Measurements from ENCODE around the gene RAPH1. TPM values are rescaled to one million over a fixed set of nuclear protein-coding genes. Genes with fewer than 3 reads are reported as not detected.
"Not testable (repeated sequence)": the region's sequence is repeated elsewhere in the genome, so short reads cannot be mapped to it uniquely, and the experiment has no call there.

Gene RAPH1
- total RNA-seq, 2 experiments from 2014 or later: 0.16 to 1.1 TPM

- DNase-seq (no peak), ATAC-seq (no peak)
- Mint-ChIP-seq H3K4me1 (ENCODE audit: low read depth) (no peaks in the 10 kb centered on the region), H3K36me3 (ENCODE audit: low read depth) (peaks cover 3% of the 10 kb centered on the region), H3K27me3 (ENCODE audit: low read depth) (no peaks in the 10 kb centered on the region), H3K27ac (no peak overlapping the region), H3K4me3 (no peak overlapping the region), H3K9me3 (ENCODE audit: insufficient read depth) (no peaks in the 10 kb centered on the region)
- ChIA-PET POLR2A (no interaction called here), CTCF (interaction anchor here (1.1 to 1.2 kb wide), 2 partner anchors 9 to 185 kb away, joined by 3 to 4 read pairs; no protein-coding TSS in a partner anchor)
Measured at GRCh38 chr2:203376173-203376572, 158.9 kb downstream of the RAPH1 start.

DNA sequence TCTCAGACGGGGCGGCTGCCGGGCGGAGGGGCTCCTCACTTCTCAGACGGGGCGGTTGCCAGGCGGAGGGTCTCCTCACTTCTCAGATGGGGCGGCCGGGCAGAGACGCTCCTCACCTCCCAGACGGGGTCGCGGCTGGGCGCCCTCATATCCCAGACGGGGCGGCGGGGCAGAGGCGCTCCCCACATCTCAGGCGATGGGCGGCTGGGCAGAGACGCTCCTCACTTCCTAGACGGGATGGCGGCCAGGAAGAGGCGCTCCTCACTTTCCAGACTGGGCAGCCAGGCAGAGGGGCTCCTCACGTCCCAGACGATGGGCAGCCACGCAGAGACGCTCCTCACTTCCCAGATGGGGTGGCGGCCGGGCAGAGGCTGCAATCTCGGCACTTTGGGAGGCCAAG lies 162.4 kb downstream of the RAPH1 start:
- H3K36me3 Mint-ChIP-seq (ENCODE audit: low read depth); DNase-seq; H3K9me3 Mint-ChIP-seq (ENCODE audit: insufficient read depth); CTCF ChIA-PET; ATAC-seq; POLR2A ChIA-PET; H3K4me1 Mint-ChIP-seq (ENCODE audit: low read depth); H3K27ac Mint-ChIP-seq; H3K4me3 Mint-ChIP-seq; H3K27me3 Mint-ChIP-seq (ENCODE audit: low read depth): not testable (repeated sequence)

DNA sequence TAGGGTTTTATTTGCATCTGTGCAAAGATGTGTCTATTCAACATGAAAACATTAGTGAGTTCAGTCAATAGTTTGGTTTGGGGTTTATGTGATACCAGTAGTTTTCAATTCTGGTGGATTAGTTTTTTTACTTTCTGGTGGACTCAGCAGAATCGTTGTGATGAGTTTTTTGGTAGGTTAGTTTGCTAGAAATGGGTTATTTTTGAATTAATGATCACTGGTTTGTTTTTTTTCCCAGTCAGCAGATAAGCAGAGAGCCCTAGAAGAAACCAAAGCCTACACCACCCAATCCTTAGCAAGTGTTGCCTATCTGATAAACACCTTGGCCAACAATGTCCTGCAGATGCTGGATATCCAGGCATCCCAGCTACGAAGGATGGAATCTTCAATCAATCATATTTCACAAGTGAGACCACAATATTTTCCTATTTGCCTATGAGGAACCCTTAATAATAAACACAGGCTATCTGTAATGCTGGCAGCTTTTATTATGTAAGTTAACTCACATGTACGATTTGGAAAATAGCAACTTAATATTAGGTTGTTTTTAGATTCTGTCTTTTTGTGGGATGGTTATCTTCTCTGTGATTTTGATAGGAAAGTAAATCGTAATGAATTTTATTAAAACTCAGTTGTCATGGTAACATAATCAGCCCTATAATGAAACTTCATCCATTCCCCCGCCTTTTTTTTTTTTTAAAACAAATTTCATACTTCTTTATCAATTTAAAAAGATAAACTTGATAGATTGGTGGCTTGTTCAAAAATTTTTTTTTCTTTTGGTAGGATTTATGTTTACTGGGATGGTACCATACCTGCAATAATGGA lies 168.2 kb downstream of the RAPH1 start:
- Mint-ChIP-seq H3K4me1 (ENCODE audit: low read depth) (no peaks in the 10 kb centered on the region), H3K27ac (no peak overlapping the region), H3K4me3 (no peak overlapping the region), H3K27me3 (ENCODE audit: low read depth) (no peaks in the 10 kb centered on the region), H3K36me3 (ENCODE audit: low read depth) (peaks cover 14% of the 10 kb centered on the region), H3K9me3 (ENCODE audit: insufficient read depth) (no peaks in the 10 kb centered on the region)
- ATAC-seq (no peak), DNase-seq (no peak)
- CTCF ChIA-PET: no interaction called here
- POLR2A ChIA-PET: no interaction called here

DNA sequence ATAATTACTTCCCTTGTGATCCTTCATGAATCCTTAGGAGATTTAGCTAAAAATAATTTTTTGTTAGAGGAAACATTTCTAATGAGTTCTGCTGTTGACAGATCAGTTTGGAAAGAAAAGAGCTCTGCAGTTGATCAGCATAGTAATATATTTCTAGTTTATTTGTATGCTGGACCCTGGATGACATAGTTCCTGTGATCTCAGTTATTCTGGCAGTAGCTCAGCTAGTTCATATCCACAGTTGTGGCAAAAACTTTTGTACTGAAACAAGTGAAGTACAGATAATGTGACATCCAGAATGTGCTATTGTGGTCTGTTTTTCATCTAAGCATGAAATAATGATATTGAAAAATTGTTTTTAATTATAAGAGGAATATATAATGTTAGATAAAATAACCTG lies 173.2 kb downstream of the RAPH1 start:
- H3K27ac Mint-ChIP-seq: no peak overlapping the region
- DNase-seq (no peak), ATAC-seq (no peak)
- ChIA-PET POLR2A (no interaction called here), CTCF (no interaction called here)
- peaks cover 4% of the 10 kb centered on the region for H3K9me3 Mint-ChIP-seq (ENCODE audit: insufficient read depth)
- no peaks in the 10 kb centered on the region for H3K27me3 Mint-ChIP-seq (ENCODE audit: low read depth)
- H3K36me3 Mint-ChIP-seq (ENCODE audit: low read depth): peaks cover 7% of the 10 kb centered on the region
- no peak overlapping the region for H3K4me3 Mint-ChIP-seq
- no peaks in the 10 kb centered on the region for H3K4me1 Mint-ChIP-seq (ENCODE audit: low read depth)

DNA sequence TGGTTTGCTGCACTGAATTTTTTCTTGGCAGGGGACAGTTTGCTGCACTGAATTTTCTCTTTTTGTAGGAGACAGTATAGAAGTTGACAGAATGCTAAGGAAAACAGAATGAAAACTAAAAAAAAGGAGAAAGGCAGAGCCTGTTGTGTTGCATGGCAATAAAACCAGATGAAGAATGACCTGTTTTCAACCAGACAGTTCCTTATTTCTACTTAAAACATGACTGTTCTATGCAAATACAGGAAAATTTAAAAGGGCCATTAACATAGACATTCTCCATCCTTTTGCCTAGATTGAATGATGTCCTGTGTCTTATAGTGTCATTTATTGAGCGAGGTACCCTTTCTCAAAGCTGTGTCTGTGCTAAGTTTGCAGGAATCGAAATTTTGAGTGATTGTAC lies 173.6 kb downstream of the RAPH1 start:
- ATAC-seq (no peak), DNase-seq (no peak)
- peaks cover 3% of the 10 kb centered on the region for H3K36me3 Mint-ChIP-seq (ENCODE audit: low read depth)
- H3K27ac Mint-ChIP-seq: no peak overlapping the region
- no peak overlapping the region for H3K4me3 Mint-ChIP-seq
- ChIA-PET POLR2A (no interaction called here), CTCF (no interaction called here)
- H3K4me1 Mint-ChIP-seq (ENCODE audit: low read depth): no peaks in the 10 kb centered on the region
- H3K27me3 Mint-ChIP-seq (ENCODE audit: low read depth): no peaks in the 10 kb centered on the region
- peaks cover 4% of the 10 kb centered on the region for H3K9me3 Mint-ChIP-seq (ENCODE audit: insufficient read depth)

GRCh38 chr2:203360833-203361430 lies 174.2 kb downstream of the RAPH1 start:
- no peaks in the 10 kb centered on the region for H3K4me1 Mint-ChIP-seq (ENCODE audit: low read depth)
- DNase-seq: no peak
- no peak overlapping the region for H3K27ac Mint-ChIP-seq
- no peaks in the 10 kb centered on the region for H3K27me3 Mint-ChIP-seq (ENCODE audit: low read depth)
- peaks cover 3% of the 10 kb centered on the region for H3K36me3 Mint-ChIP-seq (ENCODE audit: low read depth)
- no peak overlapping the region for H3K4me3 Mint-ChIP-seq
- H3K9me3 Mint-ChIP-seq (ENCODE audit: insufficient read depth): peaks cover 4% of the 10 kb centered on the region
- ChIA-PET CTCF (no interaction called here), POLR2A (no interaction called here)
- ATAC-seq: no peak

DNA sequence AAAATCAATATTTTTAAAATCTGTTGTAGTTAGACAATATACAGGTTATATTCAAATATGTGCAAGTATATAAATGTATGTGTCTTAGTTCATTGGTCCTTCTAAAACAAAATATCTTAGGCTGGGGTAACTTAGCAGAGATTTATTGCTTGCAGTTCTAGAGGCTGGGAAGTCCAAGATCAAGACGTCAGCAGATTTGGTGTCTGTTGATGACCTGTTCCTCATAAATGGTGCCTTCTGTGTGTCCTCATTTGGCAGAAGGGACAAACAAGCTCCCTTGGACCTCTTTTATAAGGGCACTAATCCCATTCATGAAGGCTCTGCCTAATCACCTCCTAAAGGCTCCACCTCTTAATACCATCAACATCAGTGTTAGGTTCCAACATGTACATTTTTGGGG lies 175.7 kb downstream of the RAPH1 start:
- ATAC-seq: no peak
- Mint-ChIP-seq H3K36me3 (ENCODE audit: low read depth) (peaks cover 3% of the 10 kb centered on the region), H3K4me3 (no peak overlapping the region), H3K4me1 (ENCODE audit: low read depth) (no peaks in the 10 kb centered on the region), H3K27ac (no peak overlapping the region), H3K9me3 (ENCODE audit: insufficient read depth) (peaks cover 4% of the 10 kb centered on the region), H3K27me3 (ENCODE audit: low read depth) (no peaks in the 10 kb centered on the region)
- ChIA-PET POLR2A (no interaction called here), CTCF (no interaction called here)
- DNase-seq: no peak

- Mint-ChIP-seq H3K9me3 (ENCODE audit: insufficient read depth) (peaks cover 4% of the 10 kb centered on the region), H3K4me1 (ENCODE audit: low read depth) (no peaks in the 10 kb centered on the region), H3K27me3 (ENCODE audit: low read depth) (no peaks in the 10 kb centered on the region), H3K4me3 (no peak overlapping the region), H3K27ac (no peak overlapping the region), H3K36me3 (ENCODE audit: low read depth) (peaks cover 3% of the 10 kb centered on the region)
- CTCF ChIA-PET: no interaction called here
- DNase-seq (no peak), ATAC-seq (no peak)
- POLR2A ChIA-PET: no interaction called here
Measured at GRCh38 chr2:203354966-203355365, 180.1 kb downstream of the RAPH1 start.

DNA sequence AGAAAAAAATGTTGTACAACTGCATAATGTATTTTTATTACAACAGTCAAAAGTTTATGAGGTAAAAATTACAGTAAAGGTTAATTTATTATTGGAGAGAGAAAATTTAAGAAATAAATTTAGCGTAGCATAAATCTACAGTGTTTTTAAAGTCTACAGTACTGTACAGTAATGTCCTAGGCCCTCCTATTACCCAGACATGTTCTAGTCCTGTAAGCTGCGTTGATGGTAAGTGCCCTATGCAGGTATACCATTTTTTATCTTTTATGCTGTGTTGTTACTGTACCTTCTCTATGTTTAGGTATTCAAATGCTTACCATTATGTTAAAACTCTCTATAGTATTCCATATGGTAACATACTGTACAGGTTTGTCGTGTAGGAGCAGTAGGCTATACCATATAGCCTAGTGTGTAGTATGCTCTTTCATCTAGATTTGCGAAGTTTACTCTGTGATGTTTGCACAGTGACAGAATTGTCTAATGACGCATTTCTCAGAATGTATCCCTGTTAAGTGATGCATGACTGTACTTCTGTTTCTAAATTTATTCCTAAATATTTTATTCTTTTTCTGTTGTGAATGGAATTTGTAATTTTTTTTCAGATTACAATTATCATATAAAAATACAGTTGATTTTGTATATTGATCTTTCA lies 182.4 kb downstream of the RAPH1 start:
- ChIA-PET POLR2A (interaction anchor here (0.7 kb wide), 1 partner anchor 94 kb away, joined by 3 read pairs; no protein-coding TSS in a partner anchor), CTCF (no interaction called here)
- ATAC-seq (no peak), DNase-seq (no peak)
- Mint-ChIP-seq H3K27ac (no peak overlapping the region), H3K36me3 (ENCODE audit: low read depth) (no peaks in the 10 kb centered on the region), H3K27me3 (ENCODE audit: low read depth) (no peaks in the 10 kb centered on the region), H3K4me1 (ENCODE audit: low read depth) (no peaks in the 10 kb centered on the region), H3K9me3 (ENCODE audit: insufficient read depth) (no peaks in the 10 kb centered on the region), H3K4me3 (no peak overlapping the region)

DNA sequence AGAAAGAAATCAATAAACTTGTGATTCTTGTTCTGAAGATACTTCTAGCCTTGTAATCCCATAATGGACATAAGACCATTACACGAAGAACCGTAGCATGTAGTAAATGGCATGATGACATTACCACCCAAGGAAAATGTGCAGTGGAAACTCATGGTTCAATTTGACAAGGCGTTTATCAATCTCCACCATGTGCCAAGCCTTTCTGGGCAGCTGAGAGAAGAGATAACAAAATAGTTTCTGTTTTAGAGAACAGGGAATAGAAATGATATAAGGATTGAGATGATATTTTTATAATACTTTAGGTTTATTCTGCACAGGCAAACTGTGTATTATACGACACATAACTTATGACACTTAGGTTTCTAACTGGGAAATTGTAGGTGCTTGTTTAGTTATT lies 187.7 kb downstream of the RAPH1 start:
- no peaks in the 10 kb centered on the region for H3K27me3 Mint-ChIP-seq (ENCODE audit: low read depth)
- H3K4me1 Mint-ChIP-seq (ENCODE audit: low read depth): no peaks in the 10 kb centered on the region
- ATAC-seq (no peak), DNase-seq (no peak)
- no peaks in the 10 kb centered on the region for H3K9me3 Mint-ChIP-seq (ENCODE audit: insufficient read depth)
- no peak overlapping the region for H3K4me3 Mint-ChIP-seq
- ChIA-PET POLR2A (no interaction called here), CTCF (no interaction called here)
- H3K27ac Mint-ChIP-seq: no peak overlapping the region
- peaks cover 10% of the 10 kb centered on the region for H3K36me3 Mint-ChIP-seq (ENCODE audit: low read depth)

GRCh38 chr2:203346612-203347011 lies 188.5 kb downstream of the RAPH1 start:
- ATAC-seq (no peak), DNase-seq (no peak)
- ChIA-PET CTCF (no interaction called here), POLR2A (no interaction called here)
- H3K4me3 Mint-ChIP-seq: no peak overlapping the region
- no peaks in the 10 kb centered on the region for H3K4me1 Mint-ChIP-seq (ENCODE audit: low read depth)
- no peaks in the 10 kb centered on the region for H3K27me3 Mint-ChIP-seq (ENCODE audit: low read depth)
- H3K9me3 Mint-ChIP-seq (ENCODE audit: insufficient read depth): no peaks in the 10 kb centered on the region
- no peak overlapping the region for H3K27ac Mint-ChIP-seq
- H3K36me3 Mint-ChIP-seq (ENCODE audit: low read depth): peaks cover 10% of the 10 kb centered on the region

GRCh38 chr2:203344667-203345066 lies 190.4 kb downstream of the RAPH1 start:
- no peak for ATAC-seq
- CTCF ChIA-PET: no interaction called here
- Mint-ChIP-seq H3K36me3 (ENCODE audit: low read depth) (peaks cover 10% of the 10 kb centered on the region), H3K9me3 (ENCODE audit: insufficient read depth) (no peaks in the 10 kb centered on the region), H3K4me3 (no peak overlapping the region), H3K27ac (no peak overlapping the region), H3K4me1 (ENCODE audit: low read depth) (no peaks in the 10 kb centered on the region), H3K27me3 (ENCODE audit: low read depth) (no peaks in the 10 kb centered on the region)
- no peak for DNase-seq
- POLR2A ChIA-PET: no interaction called here
